Tibial artery (tissue), 4 donors: Measurements from ENCODE around the gene POLR3B.

Experiments used
- DNase-seq, 2 donors: peaks; one replicate each; pipeline ENCODE4 v3.0.0-alpha.2; 2019
- H3K27ac ChIP-seq, 2 donors: fragments of 200-600 bp; sonication (generic) in 1 of 2; 1 replicate in 1 of 2; 2 replicates in 1 of 2; pipeline ENCODE4 v1.5.1; 2018 to 2019; ENCODE audit warnings: mild to moderate bottlenecking in 1 of 2
- H3K27me3 ChIP-seq, 2 donors: fragments of 200-600 bp; sonication (generic) in 1 of 2; one replicate each; pipeline versions ENCODE4 v1.5.1 to v1.6.0; 2016 to 2019
- H3K36me3 ChIP-seq, 3 donors: fragments of 200-600 bp; sonication (generic) in 2 of 3; one replicate each; pipeline ENCODE4 v1.5.1; 2016 to 2019; ENCODE audit warnings: mild to moderate bottlenecking in 2 of 3
- H3K4me1 ChIP-seq, 4 donors: fragments of 200-600 bp; sonication (generic) in 2 of 4; 1 replicate in 3 of 4; 2 replicates in 1 of 4; pipeline ENCODE4 v1.5.1; 2016 to 2019
- H3K4me3 ChIP-seq, 2 donors: fragments of 200-600 bp; sonication (generic) in 1 of 2; 1 replicate in 1 of 2; 2 replicates in 1 of 2; pipeline ENCODE4 v1.5.1; 2018 to 2019; ENCODE audit warnings: mild to moderate bottlenecking in 2 of 2
- H3K9me3 ChIP-seq, 3 donors: fragments of 200-600 bp; sonication (generic) in 1 of 3; one replicate each; pipeline ENCODE4 v1.5.1; 2016 to 2019
- CTCF ChIP-seq, 2 experiments: fragments of 200-600 bp in 1 of 2; fragments of 450-650 bp in 1 of 2; IDR thresholded peaks; one replicate each; pipeline ENCODE4 v1.5.1; 2017 to 2019; ENCODE audit warnings: antibody characterized with exemption in 2 of 2, mild to moderate bottlenecking in 1 of 2, moderate library complexity in 1 of 2
- intact Hi-C: fragments of 100-400 bp; cut with DNase I; formaldehyde crosslinking; loops from one replicate; pipeline ENCODE4 v1.15.0; 2023; ENCODE audit warnings: low total_unique reads

The POLR3B gene

GRCh38 chr12:106488884-106489283 lies 131.3 kb downstream of the POLR3B start:
- no peaks in the 10 kb centered on the region for H3K9me3 ChIP-seq
- no peaks in the 10 kb centered on the region for H3K36me3 ChIP-seq
- H3K4me3 ChIP-seq, result no peak overlapping the region
- TF ChIP-seq CTCF (IDR thresholded peaks at IDR 0.05), result no peak
- no peaks in the 10 kb centered on the region for H3K4me1 ChIP-seq
- no peak overlapping the region for H3K27ac ChIP-seq
- no peak for DNase-seq
- intact Hi-C loops, result no loop called here
- no peaks in the 10 kb centered on the region for H3K27me3 ChIP-seq

GRCh38 chr12:106490264-106490663 lies 132.7 kb downstream of the POLR3B start:
- no peak overlapping the region for H3K27ac ChIP-seq
- H3K4me1 ChIP-seq, result no peaks in the 10 kb centered on the region
- H3K4me3 ChIP-seq, result no peak overlapping the region
- DNase-seq, result no peak
- H3K9me3 ChIP-seq, result no peaks in the 10 kb centered on the region
- TF ChIP-seq CTCF (IDR thresholded peaks at IDR 0.05), result no peak
- intact Hi-C loops, result no loop called here
- no peaks in the 10 kb centered on the region for H3K27me3 ChIP-seq
- H3K36me3 ChIP-seq, result no peaks in the 10 kb centered on the region

- no peak overlapping the region for H3K4me3 ChIP-seq
- DNase-seq, result no peak
- no peak for TF ChIP-seq CTCF (IDR thresholded peaks at IDR 0.05)
- peaks cover 16 to 17% (median 17%) of the 10 kb centered on the region in 3 donors for H3K36me3 ChIP-seq
- intact Hi-C loops, result no loop called here
- H3K27me3 ChIP-seq, result no peaks in the 10 kb centered on the region
- H3K4me1 ChIP-seq, result no peaks in the 10 kb centered on the region
- H3K27ac ChIP-seq, result no peak overlapping the region
- no peaks in the 10 kb centered on the region for H3K9me3 ChIP-seq
Measured at GRCh38 chr12:106492857-106493256, 135.3 kb downstream of the POLR3B start.

- Histone ChIP-seq H3K27me3 (no peaks in the 10 kb centered on the region), H3K4me3 (no peak overlapping the region), H3K4me1 (no peaks in the 10 kb centered on the region), H3K36me3 (peaks cover 19 to 21% (median 21%) of the 10 kb centered on the region in 3 donors), H3K27ac (no peak overlapping the region), H3K9me3 (no peaks in the 10 kb centered on the region)
- DNase-seq, result no peak
- no peak for TF ChIP-seq CTCF (IDR thresholded peaks at IDR 0.05)
- intact Hi-C loops, result no loop called here
Measured at GRCh38 chr12:106493531-106493930, 136.0 kb downstream of the POLR3B start.

- Histone ChIP-seq H3K4me1 (no peaks in the 10 kb centered on the region), H3K9me3 (no peaks in the 10 kb centered on the region), H3K4me3 (no peak overlapping the region), H3K27me3 (no peaks in the 10 kb centered on the region), H3K27ac (no peak overlapping the region), H3K36me3 (peaks cover 19 to 35% (median 32%) of the 10 kb centered on the region in 3 donors)
- intact Hi-C loops, result no loop called here
- no peak for DNase-seq
- no peak for TF ChIP-seq CTCF (IDR thresholded peaks at IDR 0.05)
Measured at GRCh38 chr12:106495354-106495965, 137.9 kb downstream of the POLR3B start.

DNA sequence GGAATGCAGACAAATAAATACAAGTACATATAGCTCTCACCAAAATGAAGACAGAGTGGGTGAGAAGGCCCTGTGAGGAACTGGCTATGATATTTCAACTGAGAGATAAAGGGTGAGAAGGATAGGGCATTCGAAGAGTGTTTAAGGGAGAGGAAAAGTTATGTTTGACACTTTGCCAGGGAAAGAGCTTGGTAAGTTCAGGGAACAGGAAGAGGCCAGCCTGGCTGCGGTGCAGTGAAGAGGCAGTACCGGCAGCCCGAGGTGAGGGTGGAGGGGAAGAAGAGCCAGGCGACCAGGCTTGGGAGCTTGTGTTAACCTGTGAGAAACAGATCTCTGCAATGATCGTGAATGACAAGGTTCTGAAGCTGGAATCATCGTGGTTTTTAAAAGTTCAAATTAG lies 140.5 kb downstream of the POLR3B start:
- no peaks in the 10 kb centered on the region for H3K27me3 ChIP-seq
- H3K4me1 ChIP-seq, result no peaks in the 10 kb centered on the region
- intact Hi-C loops, result no loop called here
- peaks cover 29 to 54% (median 53%) of the 10 kb centered on the region in 3 donors for H3K36me3 ChIP-seq
- no peak for DNase-seq
- TF ChIP-seq CTCF (IDR thresholded peaks at IDR 0.05), result no peak
- no peak overlapping the region for H3K27ac ChIP-seq
- H3K4me3 ChIP-seq, result no peak overlapping the region
- H3K9me3 ChIP-seq, result no peaks in the 10 kb centered on the region
